Hepatocyte (in vitro differentiated cells): ENCODE data around the gene ANKRD13D.

Experiments used
- EZH2 ChIP-seq: fragments of 200-600 bp; sonication (generic); IDR thresholded peaks from 2 replicates; pipeline ENCODE4 v1.6.1; 2016; ENCODE audit warnings: antibody characterized with exemption, mild to moderate bottlenecking, borderline replicate concordance
- EZH2phosphoT487 ChIP-seq: fragments of 200-600 bp; sonication (generic); IDR thresholded peaks from one replicate; pipeline ENCODE4 v1.6.1; 2018; ENCODE audit warnings: antibody characterized with exemption, mild to moderate bottlenecking, low read depth, moderate library complexity; ENCODE audit not compliant: unreplicated experiment, severe bottlenecking

DNA sequence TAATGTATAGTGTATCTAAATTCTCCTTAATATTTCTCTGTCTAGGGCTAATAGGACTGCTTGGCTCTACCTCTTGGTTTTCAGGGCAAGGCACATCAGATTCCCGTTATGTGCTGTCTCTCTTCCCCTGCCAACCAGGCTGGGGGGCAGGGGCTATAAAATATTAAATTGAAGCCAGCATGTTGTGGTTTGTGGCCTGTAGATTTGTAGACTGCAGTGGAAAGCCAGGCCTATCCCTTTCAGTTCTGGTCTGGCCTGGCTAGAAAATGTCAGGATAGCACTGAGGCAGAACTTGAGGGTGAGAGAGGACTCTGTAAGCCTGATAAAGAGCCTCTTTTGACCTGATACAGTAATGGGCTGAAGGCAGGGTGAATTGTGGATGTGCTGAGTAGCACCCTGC, 37.3 kb upstream of the ANKRD13D start:
- TF ChIP-seq EZH2phosphoT487 (no peak), EZH2 (no peak)
